Measurements from ENCODE around the gene TMEM40. TPM values are rescaled to one million over a fixed set of nuclear protein-coding genes. Genes with fewer than 3 reads are reported as not detected.

The TMEM40 gene
- polyA plus RNA-seq, 1 experiment = 0.41 TPM

- CTCF ChIA-PET = no interaction called here
- Histone ChIP-seq H3K4me3 (ENCODE audit: low read depth, low read length) (no peak overlapping the region), H3K9me3 (ENCODE audit: control insufficient read depth, insufficient read depth, low read length) (no peaks in the 10 kb centered on the region), H3K27me3 (ENCODE audit: control insufficient read depth, insufficient read depth, low read length) (no peaks in the 10 kb centered on the region), H3K27ac (ENCODE audit: low read depth, low read length) (no peak overlapping the region)
- TF ChIP-seq CTCF (IDR thresholded peaks at IDR 0.05; ENCODE audit: low read depth, low read length) = no peak
- POLR2A ChIA-PET = interaction anchor here (0.5 kb wide), 1 partner anchor 11 kb away, joined by 3 read pairs; no protein-coding TSS in a partner anchor
- no peak for DNase-seq (ENCODE audit: low read depth, low spot score)
These were observed 71.1 kb downstream of the TMEM40 start for GRCh38 chr3:12687948-12688347.

- Histone ChIP-seq H3K27me3 (ENCODE audit: control insufficient read depth, insufficient read depth, low read length) (no peaks in the 10 kb centered on the region), H3K27ac (ENCODE audit: low read depth, low read length) (no peak overlapping the region), H3K4me3 (ENCODE audit: low read depth, low read length) (no peak overlapping the region), H3K9me3 (ENCODE audit: control insufficient read depth, insufficient read depth, low read length) (no peaks in the 10 kb centered on the region)
- no peak for DNase-seq (ENCODE audit: low read depth, low spot score)
- CTCF ChIA-PET = interaction anchor here (0.7 kb wide), 1 partner anchor 34 kb away, joined by 9 read pairs; no protein-coding TSS in a partner anchor
- POLR2A ChIA-PET = no interaction called here
- no peak for TF ChIP-seq CTCF (IDR thresholded peaks at IDR 0.05; ENCODE audit: low read depth, low read length)
These were observed 73.0 kb downstream of the TMEM40 start for GRCh38 chr3:12686096-12686495.

Other genes with a start within 250 kb of the TMEM40 start
- not detected in 2 replicates for gene MKRN2OS, start 213.8 kb downstream of the TMEM40 start, polyA plus RNA-seq (2011; rRNA removed)
- gene MKRN2, start 202.2 kb downstream of the TMEM40 start, polyA plus RNA-seq (2011; rRNA removed) = 59.7 and 62.3 TPM in 2 replicates
- 140 and 141 TPM in 2 replicates for gene RAF1, start 95.1 kb downstream of the TMEM40 start, polyA plus RNA-seq (2011; rRNA removed)
- 5.8 and 7.3 TPM in 2 replicates for gene CAND2, start 37.4 kb upstream of the TMEM40 start, polyA plus RNA-seq (2011; rRNA removed)
- 3,211 and 3,269 TPM in 2 replicates for gene RPL32, start 82.3 kb upstream of the TMEM40 start, polyA plus RNA-seq (2011; rRNA removed)

Data from AG04450 (cell line).